Measurements from ENCODE around the gene OCRL. TPM values are rescaled to one million over a fixed set of nuclear protein-coding genes. Genes with fewer than 3 reads are reported as not detected.

Gene OCRL
- total RNA-seq, 4 donors from 2014 or later = 24.3 to 35.6 (median 26.6) TPM

DNA sequence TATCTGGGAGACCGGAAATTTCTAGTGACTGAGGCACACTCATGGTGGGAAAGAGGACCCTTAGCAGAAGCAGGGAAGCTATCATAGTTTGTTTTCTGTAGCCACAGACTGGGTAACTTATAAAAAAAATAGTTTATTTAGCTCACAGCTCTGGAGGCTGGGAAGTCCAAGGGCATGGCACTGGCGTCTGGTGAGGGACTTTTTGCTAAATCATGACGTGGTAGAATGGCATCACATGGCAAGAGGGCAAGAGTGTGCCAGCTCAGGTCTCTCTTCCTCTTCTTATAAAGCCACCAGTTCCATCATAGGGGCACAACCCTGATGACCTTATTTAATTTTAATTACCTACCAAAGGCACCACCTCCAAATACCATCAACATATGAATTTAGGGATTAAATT is 101.4 kb downstream of the OCRL start:
- no peaks in the 10 kb centered on the region for H3K9me3 ChIP-seq
- TF ChIP-seq, protein P1, sequence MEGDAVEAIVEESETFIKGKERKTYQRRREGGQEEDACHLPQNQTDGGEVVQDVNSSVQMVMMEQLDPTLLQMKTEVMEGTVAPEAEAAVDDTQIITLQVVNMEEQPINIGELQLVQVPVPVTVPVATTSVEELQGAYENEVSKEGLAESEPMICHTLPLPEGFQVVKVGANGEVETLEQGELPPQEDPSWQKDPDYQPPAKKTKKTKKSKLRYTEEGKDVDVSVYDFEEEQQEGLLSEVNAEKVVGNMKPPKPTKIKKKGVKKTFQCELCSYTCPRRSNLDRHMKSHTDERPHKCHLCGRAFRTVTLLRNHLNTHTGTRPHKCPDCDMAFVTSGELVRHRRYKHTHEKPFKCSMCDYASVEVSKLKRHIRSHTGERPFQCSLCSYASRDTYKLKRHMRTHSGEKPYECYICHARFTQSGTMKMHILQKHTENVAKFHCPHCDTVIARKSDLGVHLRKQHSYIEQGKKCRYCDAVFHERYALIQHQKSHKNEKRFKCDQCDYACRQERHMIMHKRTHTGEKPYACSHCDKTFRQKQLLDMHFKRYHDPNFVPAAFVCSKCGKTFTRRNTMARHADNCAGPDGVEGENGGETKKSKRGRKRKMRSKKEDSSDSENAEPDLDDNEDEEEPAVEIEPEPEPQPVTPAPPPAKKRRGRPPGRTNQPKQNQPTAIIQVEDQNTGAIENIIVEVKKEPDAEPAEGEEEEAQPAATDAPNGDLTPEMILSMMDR (IDR thresholded peaks at IDR 0.05) = no peak
- TF ChIP-seq POLR2A (IDR thresholded peaks at IDR 0.05) = no peak
- intact Hi-C loops (cut with DNase I) = no loop called here
- no peak overlapping the region for H3K4me3 ChIP-seq (replicated peaks in 1 of 3)
- no peaks in the 10 kb centered on the region for H3K4me1 ChIP-seq
- H3K27ac ChIP-seq = no peak overlapping the region
- DNase-seq = no peak
- no peaks in the 10 kb centered on the region for H3K27me3 ChIP-seq
- 83% methylated on average over 3 of the region's 3 CpGs for WGBS, 2 donors
- H3K36me3 ChIP-seq = no peaks in the 10 kb centered on the region

DNA sequence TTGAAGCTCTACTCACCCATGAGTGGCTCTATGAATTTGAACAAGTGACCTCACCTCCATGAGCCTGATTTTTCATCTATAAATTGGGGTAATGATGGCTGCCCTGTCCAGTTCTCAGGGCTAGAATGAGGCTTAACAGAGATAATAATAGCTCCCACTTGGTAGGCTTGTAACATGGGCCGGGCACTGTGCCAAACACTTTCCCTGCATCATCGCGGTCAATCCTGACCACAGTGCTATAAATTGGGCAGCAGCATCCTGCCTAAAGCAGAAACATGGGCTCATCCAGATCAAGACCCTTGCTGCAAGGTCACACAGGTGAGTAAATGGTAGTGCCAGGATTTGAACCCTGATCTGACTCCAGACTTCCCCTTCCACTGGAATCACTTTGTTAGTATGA is 101.9 kb downstream of the OCRL start:
- Histone ChIP-seq H3K27me3 (no peaks in the 10 kb centered on the region), H3K4me3 (replicated peaks in 1 of 3) (no peak overlapping the region), H3K36me3 (no peaks in the 10 kb centered on the region), H3K27ac (no peak overlapping the region), H3K4me1 (no peaks in the 10 kb centered on the region), H3K9me3 (no peaks in the 10 kb centered on the region)
- DNase-seq = no peak
- 48 to 60% methylated on average over 3 of the region's 3 CpGs for WGBS, 2 donors
- no peak for TF ChIP-seq POLR2A (IDR thresholded peaks at IDR 0.05)
- TF ChIP-seq, protein P1 (IDR thresholded peaks at IDR 0.05) = no peak
- intact Hi-C loops (cut with DNase I) = no loop called here

Small RNA genes lying within 50 kb of the gene (small RNA-seq; reads per million reads assigned to genes)
- not detected for gene RF01169

Other genes starting within 250 kb of the OCRL start
- 10 to 100 TPM; 67.1 to 75.8 (median 69.2) TPM for gene SMARCA1, start 16.8 kb upstream of the OCRL start, total RNA-seq
- under 1 TPM in 2 of 4 donors, not detected in 2; 0.20 to 0.22 TPM for gene APLN, start 114.7 kb downstream of the OCRL start, total RNA-seq
- 1 to 10 TPM in 3 of 4 donors, under 1 TPM in 1; 0.88 to 2.5 (median 1.8) TPM for gene XPNPEP2, start 198.7 kb downstream of the OCRL start, total RNA-seq
- 1 to 10 TPM; 1.8 to 7.3 (median 3.0) TPM for gene SASH3, start 239.7 kb downstream of the OCRL start, total RNA-seq

All from thyroid gland (tissue), 4 donors.